Urinary bladder (tissue), 4 donors: Measurements from ENCODE around the gene LYPD5. TPM values are rescaled to one million over a fixed set of nuclear protein-coding genes. Genes with fewer than 3 reads are reported as not detected.

Experiments
- DNase-seq: peaks from one replicate; pipeline ENCODE4 v3.0.0-alpha.2; 2015; ENCODE audit errors: extremely low spot score
- H3K27ac ChIP-seq: one replicate; pipeline ENCODE4 v1.5.1; 2013; ENCODE audit warnings: low read depth, mild to moderate bottlenecking, moderate library complexity
- H3K36me3 ChIP-seq: one replicate; pipeline ENCODE4 v1.6.1; 2013; ENCODE audit warnings: mild to moderate bottlenecking, moderate library complexity; ENCODE audit not compliant: insufficient read depth
- H3K4me1 ChIP-seq: one replicate; pipeline ENCODE4 v1.6.1; 2013; ENCODE audit warnings: mild to moderate bottlenecking, moderate library complexity; ENCODE audit not compliant: insufficient read depth
- H3K4me3 ChIP-seq: one replicate; pipeline ENCODE4 v1.5.1; 2013; ENCODE audit warnings: low read depth, low read length
- WGBS: extraction: QIAGEN DNeasy Blood & Tissue Kit; methylation state at CpG from one replicate; pipeline ENCODE4 v1.1.7; 2013; 5-methylcytosine and 5-hydroxymethylcytosine counted together
- polyA plus RNA-seq: library from polyadenylated mRNA; stranded (reverse); fragments of 200-250 nt; gene quantifications from one replicate; pipeline ENCODE4 v1.2.3, GENCODE V29; 2013
- total RNA-seq: library from RNA; depleted of rRNA; stranded (reverse); fragments of >200 nt; gene quantifications from one replicate; pipeline ENCODE4 v1.2.3, GENCODE V29; 2014
- donor health status: healthy with polysubstance abuse.
- donor health status: healthy.

LYPD5 gene
- total and polyA plus RNA-seq, 2 donors: 0.58 to 1.3 TPM

- peaks cover 2% of the 10 kb centered on the region for H3K36me3 ChIP-seq
- H3K4me1 ChIP-seq: peaks cover 3% of the 10 kb centered on the region
- no peak overlapping the region for H3K4me3 ChIP-seq
- WGBS: 85% methylated on average over 4 of the region's 4 CpGs
- DNase-seq: no peak
- no peak overlapping the region for H3K27ac ChIP-seq
Measured at GRCh38 chr19:43748685-43749084, 53.6 kb downstream of the LYPD5 start.

GRCh38 chr19:43748205-43748594 lies 54.0 kb downstream of the LYPD5 start:
- WGBS: 92% methylated on average over 4 of the region's 4 CpGs
- no peak for DNase-seq
- Histone ChIP-seq H3K4me1 (no peaks in the 10 kb centered on the region), H3K36me3 (peaks cover 2% of the 10 kb centered on the region), H3K4me3 (no peak overlapping the region), H3K27ac (no peak overlapping the region)

GRCh38 chr19:43747557-43748204 lies 54.6 kb downstream of the LYPD5 start:
- 88% methylated on average over 16 of the region's 16 CpGs for WGBS
- peaks cover 2% of the 10 kb centered on the region for H3K36me3 ChIP-seq
- DNase-seq: no peak

More at GRCh38 chr19:43747557-43748204, 54.6 kb downstream of the LYPD5 start:
- H3K27ac ChIP-seq: no peak overlapping the region
- H3K4me1 ChIP-seq: no peaks in the 10 kb centered on the region
- H3K4me3 ChIP-seq: no peak overlapping the region

Other genes with a start within 250 kb of the LYPD5 start
- gene XRCC1, start 226.9 kb downstream of the LYPD5 start, total RNA-seq: 8.7 TPM
- 25.4 TPM for gene XRCC1, start 226.9 kb downstream of the LYPD5 start, polyA plus RNA-seq
- 11.4 TPM for gene PINLYP, start 226.6 kb downstream of the LYPD5 start, total RNA-seq
- 14.6 TPM for gene PINLYP, start 226.6 kb downstream of the LYPD5 start, polyA plus RNA-seq
- gene IRGQ, start 206.3 kb downstream of the LYPD5 start, total RNA-seq: 26.2 TPM
- gene IRGQ, start 206.3 kb downstream of the LYPD5 start, polyA plus RNA-seq: 5.9 TPM
- 5.1 TPM for gene ZNF576, start 205.9 kb downstream of the LYPD5 start, total RNA-seq
- 19.2 TPM for gene ZNF576, start 205.9 kb downstream of the LYPD5 start, polyA plus RNA-seq
- not detected for gene SRRM5, start 190.4 kb downstream of the LYPD5 start, total RNA-seq
- gene SRRM5, start 190.4 kb downstream of the LYPD5 start, polyA plus RNA-seq: 0.23 TPM
- gene ZNF428, start 182.8 kb downstream of the LYPD5 start, total RNA-seq: 27.4 TPM
- 51.5 TPM for gene ZNF428, start 182.8 kb downstream of the LYPD5 start, polyA plus RNA-seq
- gene CADM4, start 162.6 kb downstream of the LYPD5 start, total RNA-seq: 8.7 TPM
- 13.3 TPM for gene CADM4, start 162.6 kb downstream of the LYPD5 start, polyA plus RNA-seq
- gene PLAUR, start 132.3 kb downstream of the LYPD5 start, total RNA-seq: 10.6 TPM
- 24.9 TPM for gene PLAUR, start 132.3 kb downstream of the LYPD5 start, polyA plus RNA-seq
- gene IRGC, start 86.4 kb downstream of the LYPD5 start, total RNA-seq: not detected
- gene IRGC, start 86.4 kb downstream of the LYPD5 start, polyA plus RNA-seq: not detected
- gene SMG9, start 47.5 kb downstream of the LYPD5 start, total RNA-seq: 12.5 TPM
- gene SMG9, start 47.5 kb downstream of the LYPD5 start, polyA plus RNA-seq: 29.6 TPM
- gene KCNN4, start 21.5 kb downstream of the LYPD5 start, total RNA-seq: 4.3 TPM
- 14.3 TPM for gene KCNN4, start 21.5 kb downstream of the LYPD5 start, polyA plus RNA-seq
- gene ZNF283, start 24.9 kb upstream of the LYPD5 start, total RNA-seq: 54.0 TPM
- gene ZNF283, start 24.9 kb upstream of the LYPD5 start, polyA plus RNA-seq: 3.1 TPM
- gene ZNF404, start 81.5 kb upstream of the LYPD5 start, total RNA-seq: 4.8 TPM
- gene ZNF404, start 81.5 kb upstream of the LYPD5 start, polyA plus RNA-seq: 7.1 TPM
- gene ZNF45, start 132.8 kb upstream of the LYPD5 start, total RNA-seq: 33.1 TPM
- 7.3 TPM for gene ZNF45, start 132.8 kb upstream of the LYPD5 start, polyA plus RNA-seq
- gene ZNF221, start 148.8 kb upstream of the LYPD5 start, total RNA-seq: 14.6 TPM
- gene ZNF221, start 148.8 kb upstream of the LYPD5 start, polyA plus RNA-seq: 2.0 TPM
- gene ZNF155, start 181.7 kb upstream of the LYPD5 start, total RNA-seq: 14.1 TPM
- gene ZNF155, start 181.7 kb upstream of the LYPD5 start, polyA plus RNA-seq: 5.6 TPM
- 9.9 TPM for gene ZNF230, start 200.5 kb upstream of the LYPD5 start, total RNA-seq
- 4.0 TPM for gene ZNF230, start 200.5 kb upstream of the LYPD5 start, polyA plus RNA-seq
- gene ZNF222, start 222.9 kb upstream of the LYPD5 start, total RNA-seq: 9.2 TPM
- gene ZNF222, start 222.9 kb upstream of the LYPD5 start, polyA plus RNA-seq: 5.3 TPM
- 11.7 TPM for gene ZNF223, start 249.6 kb upstream of the LYPD5 start, total RNA-seq
- 3.6 TPM for gene ZNF223, start 249.6 kb upstream of the LYPD5 start, polyA plus RNA-seq